Measurements from ENCODE around the gene LRRC74A. TPM values are rescaled to one million over a fixed set of nuclear protein-coding genes. Genes with fewer than 3 reads are reported as not detected.

LRRC74A gene
- total and polyA plus RNA-seq, 2 donors (not counting 3 experiments of a cell fraction or from before 2014, with no cell fraction given): not detected

GRCh38 chr14:76784266-76784874 lies 41.8 kb upstream of the LRRC74A start:
- FAIRE-seq (no peak), DNase-seq (ENCODE audit: low read depth, low spot score) (no peak)
- Histone ChIP-seq H3K9me3 (replicated peaks; ENCODE audit: control insufficient read depth, insufficient read depth, low read length) (no peaks in the 10 kb centered on the region), H3K4me1 (ENCODE audit: control insufficient read depth, extremely low read depth, insufficient read depth, low read length) (no peaks in the 10 kb centered on the region), H3K4me2 (ENCODE audit: insufficient read depth, low read length) (no peak overlapping the region), H3K4me3 (replicated peaks in 1 of 3; ENCODE audit: insufficient read depth in 1 of 3, low read depth in 1 of 3, low read length in 3 of 3) (no peak overlapping the region), H3K9ac (replicated peaks; ENCODE audit: extremely low read depth, insufficient read depth, low read length) (no peak overlapping the region), H3K36me3 (ENCODE audit: control insufficient read depth in 2 of 2, extremely low read depth in 1 of 2, insufficient read depth in 2 of 2, low read length in 2 of 2) (peaks cover 2 to 25% of the 10 kb centered on the region in 2 experiments), H3K79me2 (ENCODE audit: control insufficient read depth, insufficient read depth, low read length) (no peaks in the 10 kb centered on the region), H3K27ac (ENCODE audit: insufficient read depth, low read depth, low read length) (no peak overlapping the region), H2AFZ (ENCODE audit: low read depth, low read length) (no peak overlapping the region), H3K27me3 (ENCODE audit: control insufficient read depth in 2 of 2, insufficient read depth in 2 of 2, low read length in 2 of 2) (no peaks in the 10 kb centered on the region), H3K9me1 (replicated peaks; ENCODE audit: control insufficient read depth, extremely low read depth, insufficient read depth, low read length) (no peaks in the 10 kb centered on the region), H4K20me1 (replicated peaks; ENCODE audit: control insufficient read depth, extremely low read depth, insufficient read depth, low read length) (no peaks in the 10 kb centered on the region)
- no TSS peak for BruUV-seq (replicated peaks)
- intact Hi-C loops (cut with micrococcal nuclease): loop anchor here (1.0 kb wide), 3 partner anchors 11 to 74 kb away; no protein-coding TSS in a partner anchor
- POLR2A ChIA-PET: interaction anchor here (1.3 kb wide), 1 partner anchor 74 kb away, joined by 5 read pairs; no protein-coding TSS in a partner anchor
- dilution Hi-C loops (cut with MboI; ENCODE audit: extremely low pct_ligation_motif_present, low sequenced_read_pairs): no loop called here
- no peak for TF ChIP-seq POLR2AphosphoS5 (IDR thresholded peaks at IDR 0.05; ENCODE audit: insufficient read depth, low read depth, low read length)
- no peak for TF ChIP-seq MYC (IDR thresholded peaks at IDR 0.05; ENCODE audit: low read depth, low read length)
- no peak for TF ChIP-seq FOS (IDR thresholded peaks at IDR 0.05; ENCODE audit: borderline replicate concordance, insufficient read depth, low read length)
- TF ChIP-seq, protein P1, sequence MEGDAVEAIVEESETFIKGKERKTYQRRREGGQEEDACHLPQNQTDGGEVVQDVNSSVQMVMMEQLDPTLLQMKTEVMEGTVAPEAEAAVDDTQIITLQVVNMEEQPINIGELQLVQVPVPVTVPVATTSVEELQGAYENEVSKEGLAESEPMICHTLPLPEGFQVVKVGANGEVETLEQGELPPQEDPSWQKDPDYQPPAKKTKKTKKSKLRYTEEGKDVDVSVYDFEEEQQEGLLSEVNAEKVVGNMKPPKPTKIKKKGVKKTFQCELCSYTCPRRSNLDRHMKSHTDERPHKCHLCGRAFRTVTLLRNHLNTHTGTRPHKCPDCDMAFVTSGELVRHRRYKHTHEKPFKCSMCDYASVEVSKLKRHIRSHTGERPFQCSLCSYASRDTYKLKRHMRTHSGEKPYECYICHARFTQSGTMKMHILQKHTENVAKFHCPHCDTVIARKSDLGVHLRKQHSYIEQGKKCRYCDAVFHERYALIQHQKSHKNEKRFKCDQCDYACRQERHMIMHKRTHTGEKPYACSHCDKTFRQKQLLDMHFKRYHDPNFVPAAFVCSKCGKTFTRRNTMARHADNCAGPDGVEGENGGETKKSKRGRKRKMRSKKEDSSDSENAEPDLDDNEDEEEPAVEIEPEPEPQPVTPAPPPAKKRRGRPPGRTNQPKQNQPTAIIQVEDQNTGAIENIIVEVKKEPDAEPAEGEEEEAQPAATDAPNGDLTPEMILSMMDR (IDR thresholded peaks at IDR 0.05; ENCODE audit: extremely low read depth in 1 of 2, insufficient read depth in 1 of 2, low read depth in 1 of 2, low read length in 2 of 2): no peak
- TF ChIP-seq GATA2 (IDR thresholded peaks at IDR 0.05; ENCODE audit: insufficient read depth, insufficient read length, low read depth, low read length): no peak
- no peak for TF ChIP-seq MAX (IDR thresholded peaks at IDR 0.05; ENCODE audit: insufficient read depth, insufficient read length)
- TF ChIP-seq JUN (IDR thresholded peaks at IDR 0.05; ENCODE audit: borderline replicate concordance, insufficient read depth, insufficient read length, low read depth): no peak
- no peak for TF ChIP-seq POLR2A (IDR thresholded peaks at IDR 0.05; ENCODE audit: low read depth, low read length)
- TF ChIP-seq EZH2 (IDR thresholded peaks at IDR 0.05; ENCODE audit: borderline replicate concordance, low read depth, low read length, severe bottlenecking): no peak
- CTCF ChIA-PET: interaction anchor here (0.8 to 15.4 kb wide), 23 partner anchors 8 to 286 kb away, joined by 3 to 557 read pairs (median 8); partner anchors contain the start of genes ANGEL1 and VASH1

Measured in endothelial cell of umbilical vein (primary cell).